Testis (tissue), 2 donors: ENCODE data around the gene STXBP6.

Experiments used
- POLR2A ChIP-seq: fragments of 450-650 bp; IDR thresholded peaks from one replicate; pipeline ENCODE4 v1.6.1; 2017; ENCODE audit warnings: antibody characterized with exemption, mild to moderate bottlenecking, moderate library complexity
- TF ChIP-seq, protein P1 (sequence below), 3 experiments: fragments of 450-650 bp in 2 of 3; fragments of 200-600 bp in 1 of 3; sonication (generic) in 1 of 3; IDR thresholded peaks; one replicate each; pipeline ENCODE4 v1.5.1; 2016 to 2019; ENCODE audit warnings: antibody characterized with exemption in 3 of 3, mild to moderate bottlenecking in 2 of 3, moderate library complexity in 1 of 3

DNA sequence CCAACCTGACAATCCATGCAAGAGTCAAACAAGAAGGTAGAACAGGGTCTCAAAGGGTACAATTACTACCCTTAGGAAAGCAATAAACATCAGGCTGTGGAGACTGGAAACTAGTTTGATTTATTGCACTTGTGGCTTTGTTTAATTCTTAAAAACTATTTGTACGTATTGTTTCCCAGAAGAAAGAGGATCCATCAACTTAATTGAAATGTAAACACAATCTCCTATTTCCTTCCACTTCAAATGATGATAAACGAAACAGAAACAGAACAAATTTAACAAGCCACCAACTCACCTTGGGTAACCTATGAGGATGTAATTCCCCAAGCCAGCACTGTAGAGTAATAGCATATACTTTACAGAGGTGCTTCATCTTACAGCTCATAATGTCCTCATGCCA lies 8.0 kb downstream of the STXBP6 start:
- TF ChIP-seq POLR2A, result no peak
- TF ChIP-seq, protein P1, sequence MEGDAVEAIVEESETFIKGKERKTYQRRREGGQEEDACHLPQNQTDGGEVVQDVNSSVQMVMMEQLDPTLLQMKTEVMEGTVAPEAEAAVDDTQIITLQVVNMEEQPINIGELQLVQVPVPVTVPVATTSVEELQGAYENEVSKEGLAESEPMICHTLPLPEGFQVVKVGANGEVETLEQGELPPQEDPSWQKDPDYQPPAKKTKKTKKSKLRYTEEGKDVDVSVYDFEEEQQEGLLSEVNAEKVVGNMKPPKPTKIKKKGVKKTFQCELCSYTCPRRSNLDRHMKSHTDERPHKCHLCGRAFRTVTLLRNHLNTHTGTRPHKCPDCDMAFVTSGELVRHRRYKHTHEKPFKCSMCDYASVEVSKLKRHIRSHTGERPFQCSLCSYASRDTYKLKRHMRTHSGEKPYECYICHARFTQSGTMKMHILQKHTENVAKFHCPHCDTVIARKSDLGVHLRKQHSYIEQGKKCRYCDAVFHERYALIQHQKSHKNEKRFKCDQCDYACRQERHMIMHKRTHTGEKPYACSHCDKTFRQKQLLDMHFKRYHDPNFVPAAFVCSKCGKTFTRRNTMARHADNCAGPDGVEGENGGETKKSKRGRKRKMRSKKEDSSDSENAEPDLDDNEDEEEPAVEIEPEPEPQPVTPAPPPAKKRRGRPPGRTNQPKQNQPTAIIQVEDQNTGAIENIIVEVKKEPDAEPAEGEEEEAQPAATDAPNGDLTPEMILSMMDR (IDR thresholded peaks at IDR 0.05), result no peak
